Measurements from ENCODE around the gene TNPO1. TPM values are rescaled to one million over a fixed set of nuclear protein-coding genes. Genes with fewer than 3 reads are reported as not detected.
A peak's percentile ranks its signal among the peaks of the same experiment; 100 is the strongest.

The TNPO1 gene
- total and polyA plus RNA-seq, 9 of the 15 experiments (the other 6 are each of a cell fraction or from before 2014, with no cell fraction given) = 20.8 to 176 (median 97.9) TPM

GRCh38 chr5:72814864-72815263, 1.6 kb upstream of the TNPO1 start:
- Histone ChIP-seq H3K4me3 (no peak overlapping the region), H3K27me3 (ENCODE audit: control insufficient read depth in 2 of 2, insufficient read depth in 2 of 2, low read length in 2 of 2) (no peaks in the 10 kb centered on the region), H3K9me3 (replicated peaks; ENCODE audit: control insufficient read depth, insufficient read depth, low read depth, low read length) (no peaks in the 10 kb centered on the region), H3K79me2 (ENCODE audit: control insufficient read depth, insufficient read depth, low read length) (peaks cover 22% of the 10 kb centered on the region; the same call in 2 of the 3 replicates), H4K20me1 (replicated peaks; ENCODE audit: control insufficient read depth, insufficient read depth, low read length) (no peaks in the 10 kb centered on the region), H3K27ac (ENCODE audit: extremely low read depth, low read depth, low read length) (no peak overlapping the region), H3K4me1 (replicated peaks in 1 of 2; ENCODE audit: control insufficient read depth in 2 of 2, insufficient read depth in 2 of 2, low read length in 2 of 2) (peaks cover 3 to 15% of the 10 kb centered on the region in 2 experiments; a peak in 3 of 5 replicates), H3K36me3 (ENCODE audit: control insufficient read depth, insufficient read depth, low read length) (no peaks in the 10 kb centered on the region), H3K9ac (ENCODE audit: insufficient read depth in 1 of 2, low read depth in 2 of 2, low read length in 2 of 2) (peak overlapping the region in 1 of 2 experiments; percentile 67; a peak in 1 of 4 replicates), H3K4me2 (ENCODE audit: insufficient read depth, low read length) (no peak overlapping the region), H2AFZ (ENCODE audit: low read depth, low read length) (peak overlapping the region; percentile 96; the same call in 1 of the 2 replicates), H3K9me1 (ENCODE audit: control insufficient read depth, insufficient read depth, low read length) (no peaks in the 10 kb centered on the region)
- CTCF ChIA-PET (ENCODE audit: low intra/inter-chr PET ratio) = no interaction called here
- WGBS (ENCODE audit: insufficient coverage, low coverage, missing lambda C conversion rate) = 73% methylated on average over 1 of the region's 1 CpG
- intact Hi-C loops (cut with micrococcal nuclease) = loop anchor here (5.0 to 10.0 kb wide), 2 partner anchors 218 to 290 kb away; no protein-coding TSS in a partner anchor
- no peak for DNase-seq (ENCODE audit: extremely low read depth in 1 of 4, low spot score in 3 of 4)
- in situ Hi-C loops (cut with MboI) = no loop called here
- no peak for FAIRE-seq
- no TSS peak for BruUV-seq (replicated peaks)
- POLR2A ChIA-PET = no interaction called here
- no peak for ATAC-seq
- TF ChIP-seq HNRNPH1 (optimal IDR thresholded peaks at IDR 0.05; ENCODE audit: low read depth, low read length) (no peak), ZNF316 (IDR thresholded peaks at IDR 0.05) (peak; percentile 90), POLR3G (IDR thresholded peaks at IDR 0.05; ENCODE audit: extremely low read depth, insufficient read length, insufficient replicate concordance) (no peak), ARHGAP35 (IDR thresholded peaks at IDR 0.05; ENCODE audit: partially characterized antibody) (no peak), C11orf30 (IDR thresholded peaks at IDR 0.05; ENCODE audit: low read depth) (peak; percentile 77), BHLHE40 (IDR thresholded peaks at IDR 0.05; ENCODE audit: low read length) (no peak), HNRNPLL (IDR thresholded peaks at IDR 0.05; ENCODE audit: low read depth, low read length, poor library complexity, severe bottlenecking) (no peak), IRF9 (tag; IDR thresholded peaks at IDR 0.05) (no peak), MAFF (IDR thresholded peaks at IDR 0.05; ENCODE audit: low read length) (peak; percentile 15; the same call in 1 of the 2 replicates)
